GM18505 (cell line): ENCODE measurements around the gene VAPA.

Experiments used
- ATAC-seq: cut with Tn5 transposase; IDR thresholded peaks from one replicate; pipeline ENCODE4 v1.9.1; 2021; ENCODE audit not compliant: unreplicated experiment
- POLR2A ChIP-seq: IDR thresholded peaks from 4 replicates; pipeline ENCODE4 v1.6.1; 2011; ENCODE audit warnings: borderline replicate concordance; ENCODE audit not compliant: insufficient read depth, insufficient read length; ENCODE audit errors: extremely low read depth

Gene VAPA

DNA sequence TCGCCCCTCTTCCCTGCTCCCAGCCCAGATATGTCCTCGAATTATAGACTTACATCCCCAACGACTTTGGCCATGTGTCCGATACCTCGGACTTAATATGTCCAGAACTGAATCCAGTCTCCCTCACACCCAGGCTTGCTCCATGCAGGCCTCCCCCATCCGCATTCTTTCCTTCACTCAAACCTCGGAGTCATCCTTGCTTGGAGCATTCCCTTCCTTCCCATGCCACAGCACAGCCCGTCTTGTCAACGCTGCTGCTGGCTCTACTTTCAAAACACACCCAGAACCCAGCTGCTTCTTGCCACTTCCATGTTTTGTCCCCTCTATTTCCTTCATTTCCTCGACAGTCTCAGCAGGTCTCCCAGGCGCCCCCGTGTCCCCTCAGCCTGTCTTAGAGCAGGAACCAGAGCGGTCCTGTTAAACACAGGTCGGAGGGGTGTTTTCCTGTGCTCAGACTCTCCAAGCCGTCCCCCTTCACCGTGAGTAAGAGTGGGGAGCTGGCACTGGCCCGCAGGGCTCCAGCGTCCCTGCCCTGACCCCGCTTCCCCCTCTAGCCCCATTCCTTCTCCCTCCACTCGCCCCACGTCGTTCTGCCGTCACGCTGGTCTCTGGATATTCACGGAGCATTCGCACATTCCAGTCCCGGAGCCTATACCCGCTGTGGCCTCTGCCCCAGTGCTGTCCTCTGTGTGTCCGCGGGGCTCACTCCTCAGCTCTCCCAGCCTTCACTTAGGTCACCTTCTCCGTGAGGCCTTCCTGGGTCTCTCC, 54.4 kb downstream of the VAPA start:
- no peak for TF ChIP-seq POLR2A
- no peak for ATAC-seq

DNA sequence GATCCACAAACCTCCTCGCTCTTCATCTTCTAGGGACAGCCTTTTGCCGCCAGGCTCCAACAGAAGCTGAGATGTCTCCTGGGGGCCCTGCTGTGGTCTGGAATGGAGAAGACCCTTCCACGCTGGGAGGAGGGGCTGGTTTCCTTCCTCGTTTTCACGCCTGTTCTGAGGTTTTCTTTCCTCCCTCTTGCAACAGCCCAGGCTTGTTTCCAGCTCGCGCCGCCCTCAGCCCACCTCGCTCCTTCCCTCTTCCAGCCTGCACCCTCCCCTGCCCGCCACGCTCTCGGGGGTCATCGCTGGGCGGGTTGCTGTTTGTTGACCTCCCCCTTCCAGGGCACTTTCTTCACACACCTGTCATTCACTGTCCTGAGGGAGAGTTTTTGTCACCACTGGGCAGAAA, 55.4 kb downstream of the VAPA start:
- no peak for ATAC-seq
- no peak for TF ChIP-seq POLR2A

DNA sequence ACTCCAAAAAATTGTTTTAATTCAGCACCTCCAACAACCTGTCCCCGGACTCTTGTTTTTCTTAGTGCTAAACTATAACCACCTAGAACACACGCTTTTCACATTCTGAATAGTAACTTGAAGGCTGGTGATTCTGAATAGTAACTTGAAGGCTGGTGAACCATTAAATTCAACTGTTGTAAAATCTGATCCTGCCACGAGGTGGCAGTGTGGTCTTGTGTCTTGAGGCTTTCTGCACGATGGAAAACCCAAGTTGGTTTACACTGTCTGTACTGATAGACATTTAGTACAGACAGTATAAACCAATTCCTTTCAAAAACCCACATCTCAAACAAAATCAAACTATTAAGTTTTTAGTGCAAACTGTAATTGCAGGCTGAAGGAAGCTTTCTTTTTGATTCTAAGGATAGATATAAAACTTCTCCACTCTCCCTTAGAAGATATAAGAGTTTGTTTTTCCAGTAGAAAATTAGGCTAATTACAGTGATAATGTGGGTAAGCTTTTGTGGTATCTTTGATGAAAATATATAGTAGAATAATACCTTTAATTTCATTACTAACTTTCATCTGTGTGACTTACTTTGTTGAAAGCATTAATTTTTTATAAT, 57.6 kb downstream of the VAPA start:
- no peak for ATAC-seq
- TF ChIP-seq POLR2A, result no peak

DNA sequence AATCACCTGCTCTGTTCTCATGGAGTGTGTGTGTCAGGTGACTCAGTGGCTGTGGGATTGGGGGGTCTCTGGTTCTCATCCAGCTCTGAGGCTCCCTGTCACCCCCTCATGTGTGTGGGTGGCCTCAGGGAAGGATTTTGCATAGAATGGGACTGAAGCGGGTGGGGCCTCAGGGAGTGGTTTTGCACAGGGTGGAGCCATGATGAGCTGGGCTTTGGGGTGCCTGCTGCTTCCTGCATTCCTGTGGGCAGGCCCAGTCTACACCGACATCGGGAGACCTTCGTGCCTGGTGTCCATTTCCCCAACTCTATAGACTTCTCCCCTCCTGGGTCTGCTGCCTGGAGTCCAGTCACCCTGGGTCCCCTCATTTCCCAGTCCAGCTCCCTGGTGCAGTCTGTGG, 59.7 kb downstream of the VAPA start:
- TF ChIP-seq POLR2A, result no peak
- ATAC-seq, result no peak

DNA sequence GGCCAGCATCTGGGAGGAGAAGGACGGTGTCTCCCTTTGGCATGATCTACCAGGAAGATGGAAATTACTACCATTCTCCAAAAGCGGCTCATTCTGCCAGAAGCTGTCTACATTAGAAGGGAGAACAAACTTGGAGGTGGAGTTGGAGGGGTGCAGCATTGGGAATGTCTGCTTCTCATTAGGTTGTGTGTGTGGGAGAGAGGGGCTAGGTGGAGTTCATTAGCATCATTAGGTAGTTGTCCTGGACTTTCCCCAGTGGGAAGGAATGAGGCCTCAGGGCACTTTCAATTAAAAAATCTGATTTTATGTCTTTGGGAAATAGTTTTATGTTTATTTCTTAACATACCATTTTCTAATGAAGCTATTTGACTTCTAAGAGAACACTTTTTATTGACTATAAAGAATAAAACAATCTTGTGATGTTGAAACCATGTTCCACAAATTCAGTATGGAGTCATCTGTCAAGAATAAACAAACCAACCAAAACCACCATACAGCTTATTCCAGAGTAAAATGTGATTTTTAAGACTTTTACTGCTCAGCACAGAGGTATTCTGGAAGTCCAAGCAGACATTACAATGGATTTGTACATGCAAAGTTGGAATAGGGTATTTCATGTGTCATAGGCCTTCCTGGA, 60.6 kb downstream of the VAPA start:
- no peak for ATAC-seq
- TF ChIP-seq POLR2A, result no peak

DNA sequence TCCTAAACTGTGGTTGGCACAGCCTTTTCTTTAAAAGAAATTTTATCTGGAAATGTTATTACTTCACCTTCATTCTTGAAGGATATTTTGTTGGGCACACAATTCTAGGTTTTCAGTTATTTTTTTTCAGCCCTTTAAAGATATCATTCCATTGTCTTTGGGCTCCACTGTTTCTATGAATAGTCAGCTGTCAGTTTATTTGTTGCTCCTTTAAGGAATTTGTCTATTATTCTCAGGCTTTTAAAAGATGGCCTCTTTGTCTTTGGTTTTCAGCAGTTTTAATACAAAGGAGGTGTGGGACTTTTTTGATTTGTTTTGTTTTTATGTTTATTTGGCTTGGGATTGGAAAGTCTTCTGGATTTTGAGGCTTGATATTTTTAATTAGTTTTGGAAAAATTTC, 61.8 kb downstream of the VAPA start:
- no peak for ATAC-seq
- no peak for TF ChIP-seq POLR2A

DNA sequence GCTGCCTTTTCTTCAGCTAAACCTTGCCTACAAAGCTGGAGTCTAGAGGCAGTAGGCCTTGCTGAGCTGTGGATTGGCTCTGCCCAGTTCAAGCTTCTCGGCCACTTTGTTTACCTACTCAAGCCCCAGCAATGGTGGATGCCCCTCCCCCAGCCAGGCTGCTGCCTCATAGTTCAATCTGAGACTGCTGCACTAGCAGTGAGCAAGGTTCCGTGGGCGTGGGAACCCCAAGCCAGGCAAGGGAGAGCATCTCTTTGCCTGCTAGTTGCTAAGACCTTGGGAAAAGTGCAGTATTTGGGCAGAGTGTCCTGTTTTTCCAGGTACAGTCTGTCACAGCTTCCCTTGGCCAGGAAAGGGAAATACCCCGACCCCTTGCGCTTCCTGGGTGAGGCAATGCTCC, 68.9 kb downstream of the VAPA start:
- no peak for TF ChIP-seq POLR2A
- ATAC-seq, result no peak

DNA sequence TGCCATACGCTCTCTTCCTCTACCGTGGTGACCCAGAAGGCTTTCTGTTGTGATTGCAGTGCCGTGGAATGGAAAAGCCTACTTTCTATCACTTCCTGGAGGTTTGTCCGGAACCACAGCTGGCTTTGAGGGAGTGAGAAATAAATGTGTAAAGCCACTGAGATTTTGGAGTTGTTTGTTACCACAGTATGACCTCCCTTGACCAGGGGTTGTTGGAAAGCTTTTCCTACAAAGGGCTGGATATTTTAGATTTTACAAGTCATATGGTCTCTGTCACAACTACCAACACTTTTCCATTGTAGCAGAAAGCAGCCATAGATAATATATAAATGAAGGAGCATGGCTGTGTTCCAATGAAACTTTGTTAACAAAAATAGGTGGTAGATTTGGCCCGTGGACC, 70.3 kb downstream of the VAPA start:
- ATAC-seq, result no peak
- TF ChIP-seq POLR2A, result no peak

DNA sequence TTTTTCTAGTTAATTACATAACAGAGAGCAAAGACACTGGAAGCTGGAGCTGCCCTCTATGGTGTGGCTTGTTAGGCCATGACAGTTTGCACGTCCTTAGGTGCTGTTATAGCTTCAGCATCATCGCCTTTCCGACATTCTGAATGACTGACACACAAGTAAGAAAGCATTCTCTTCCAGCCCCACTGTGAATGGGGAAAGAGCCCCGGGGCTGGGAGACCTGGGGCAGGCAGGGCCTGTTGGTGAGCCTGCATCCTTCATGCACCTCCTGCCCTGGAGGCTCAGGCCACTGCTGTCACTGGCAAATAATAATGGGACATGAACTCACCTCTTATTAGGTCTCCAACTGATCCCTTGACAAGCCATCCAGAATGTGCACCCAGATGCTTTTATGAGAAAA, 71.8 kb downstream of the VAPA start:
- ATAC-seq, result no peak
- no peak for TF ChIP-seq POLR2A

DNA sequence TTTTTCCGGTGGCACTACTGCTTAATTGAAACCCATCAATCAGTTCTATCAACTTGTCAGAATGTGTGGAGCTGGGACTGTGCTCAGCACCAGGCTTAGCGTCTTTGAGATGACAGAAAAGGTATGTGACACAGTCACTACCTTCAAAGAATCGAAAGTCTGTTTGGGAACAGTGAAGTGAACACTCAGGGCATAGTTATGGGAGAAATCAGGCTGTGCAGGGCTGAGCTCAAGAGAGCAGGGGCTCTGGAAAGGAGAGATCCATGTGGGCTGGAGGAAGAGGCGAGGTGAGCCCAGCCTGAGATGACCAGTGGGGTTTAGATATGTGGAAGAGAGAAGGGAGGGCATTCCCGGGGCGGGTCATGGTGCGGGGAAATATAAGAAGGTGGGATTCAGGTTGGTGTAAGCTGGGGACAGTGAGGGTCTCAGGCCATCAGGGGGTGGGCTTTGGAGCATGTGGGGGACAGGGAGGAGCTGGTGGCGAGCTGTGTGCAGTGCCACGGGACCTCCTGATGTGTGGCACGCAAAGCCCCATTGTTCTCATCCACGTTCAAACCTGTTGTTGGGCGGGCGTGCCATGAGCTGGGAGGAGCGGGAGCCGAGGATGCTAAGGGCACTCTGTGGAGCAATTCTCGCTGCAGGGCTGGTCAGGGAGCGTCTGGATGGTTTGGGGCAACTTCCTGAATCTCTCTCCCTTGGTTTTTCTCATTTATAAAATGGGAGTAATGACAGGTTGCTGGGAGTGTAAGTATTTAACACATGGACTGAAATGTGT, 72.5 kb downstream of the VAPA start:
- no peak for ATAC-seq
- no peak for TF ChIP-seq POLR2A

DNA sequence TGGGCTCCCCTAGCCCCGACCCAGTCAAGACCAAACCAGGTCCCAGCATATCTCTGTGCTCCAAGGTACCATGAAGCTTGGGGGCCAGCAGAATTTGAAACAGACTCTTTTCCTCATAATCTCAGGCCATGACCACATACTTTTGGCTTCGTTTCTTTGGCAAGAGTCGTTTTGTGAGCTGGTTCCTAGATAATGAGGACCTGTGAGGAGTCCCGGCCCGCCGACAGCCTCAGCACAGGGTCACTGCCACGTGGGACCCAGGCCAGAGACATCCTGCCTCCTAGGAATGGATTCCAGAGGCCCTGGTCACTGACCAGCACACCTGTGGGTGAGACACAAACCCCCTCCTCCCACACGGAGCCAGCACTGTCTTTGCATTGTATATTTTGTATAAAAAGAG, 73.5 kb downstream of the VAPA start:
- no peak for TF ChIP-seq POLR2A
- no peak for ATAC-seq

DNA sequence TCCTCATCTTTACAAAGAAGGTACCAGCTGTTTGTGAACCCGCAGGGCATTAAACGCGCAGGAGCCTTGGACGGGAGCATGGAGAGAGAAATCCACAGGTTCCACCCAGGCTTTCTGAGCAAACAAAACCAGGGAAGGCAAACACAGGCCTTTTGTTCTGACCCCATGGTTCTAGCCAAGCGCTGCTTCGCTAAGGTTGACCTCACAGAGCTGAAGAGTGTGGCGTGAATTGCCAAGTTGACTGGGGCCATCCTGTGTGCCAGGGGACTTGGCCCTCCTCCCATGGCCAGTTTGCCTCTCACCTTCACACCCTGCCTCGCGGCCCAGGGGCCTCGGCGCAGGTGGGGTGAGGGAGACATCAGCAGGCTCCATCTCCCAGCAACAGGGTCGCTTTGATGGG, 74.1 kb downstream of the VAPA start:
- no peak for TF ChIP-seq POLR2A
- no peak for ATAC-seq

DNA sequence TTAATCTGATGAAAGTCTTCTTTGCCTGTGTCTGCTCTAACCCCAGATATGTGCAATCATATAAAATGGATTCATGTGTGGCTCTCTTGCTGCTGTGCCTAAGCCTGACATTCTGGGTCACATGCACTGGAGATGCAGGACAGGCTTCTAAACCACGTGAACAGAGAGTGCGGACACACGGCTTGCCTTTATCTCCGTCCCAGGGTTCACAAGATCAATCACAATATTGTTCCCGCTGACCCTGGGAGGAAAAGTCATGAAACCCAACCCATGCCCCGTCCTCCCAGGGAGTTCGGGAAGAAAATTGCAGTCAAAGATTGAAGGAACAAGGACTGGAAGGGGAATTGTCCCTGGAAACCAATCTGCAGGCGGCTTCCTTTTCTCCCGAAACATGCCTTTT, 74.8 kb downstream of the VAPA start:
- no peak for TF ChIP-seq POLR2A
- ATAC-seq, result no peak
